Left cardiac atrium (tissue), 4 donors: ENCODE results near the gene PDZD2. TPM values are rescaled to one million over a fixed set of nuclear protein-coding genes. Genes with fewer than 3 reads are reported as not detected.
"Not testable (repeated sequence)": the region's sequence is repeated elsewhere in the genome, so short reads cannot be mapped to it uniquely, and the experiment has no call there.

Experiments
- ATAC-seq, 2 donors: fragments of 200-7000 bp; cut with Tn5 transposase; one replicate each; pipeline ENCODE4 v1.9.1; 2020; ENCODE audit warnings: mild to moderate bottlenecking in 2 of 2, moderate library complexity in 2 of 2
- DNase-seq: peaks from one replicate; pipeline ENCODE4 v3.0.0-alpha.2; 2020
- intact Hi-C, 2 donors: fragments of 100-400 bp; cut with DNase I; formaldehyde crosslinking; loops; one replicate each; pipeline versions ENCODE4 v1.14.1 to v1.15.1; 2022 to 2023
- total RNA-seq, 2 donors: library from RNA; stranded (reverse); fragmentation: NEBNext Ultra II Directional; extraction: Animal tissue kit (Norgen Biotek cat#: 25700); gene quantifications; one replicate each; pipeline ENCODE4 v1.2.1, GENCODE V29; 2021
- donor health status: DM: no; HTN: yes; CAD: no.
- donor health status: DM: no; HTN: yes; CAD: no; lungs with severe emphysema.
- donor health status: DM: yes; HTN: yes; CAD: no.
- donor health status: Dilated cardiomyopathy.

PDZD2 gene
- total RNA-seq, 2 donors from 2014 or later, result 66.2 to 77.3 TPM

GRCh38 chr5:32029261-32029660, 390.3 kb downstream of the PDZD2 start:
- no peak for ATAC-seq
- no peak for DNase-seq
- intact Hi-C loops, result no loop called here

DNA sequence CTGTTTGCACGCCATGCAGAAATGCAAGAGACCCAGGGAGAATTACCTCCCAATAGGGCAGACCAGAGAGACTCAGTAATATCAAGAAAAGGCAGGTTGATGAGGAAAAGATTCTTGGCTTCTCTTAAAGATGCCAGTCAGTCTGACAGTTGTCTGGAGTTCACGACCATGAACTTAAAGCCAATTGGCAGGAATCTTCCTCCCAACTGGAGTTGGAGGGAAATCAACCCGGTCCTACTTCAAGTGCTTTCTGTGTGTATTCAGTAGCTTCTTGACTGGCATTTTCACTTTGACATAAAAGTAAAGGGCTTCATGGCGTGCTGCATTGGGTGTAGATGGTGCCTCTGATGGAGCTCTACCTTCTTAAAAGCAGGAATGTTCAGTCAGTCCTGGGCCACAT, 390.9 kb downstream of the PDZD2 start:
- DNase-seq (no peak), ATAC-seq (no peak)
- intact Hi-C loops, result no loop called here

DNA sequence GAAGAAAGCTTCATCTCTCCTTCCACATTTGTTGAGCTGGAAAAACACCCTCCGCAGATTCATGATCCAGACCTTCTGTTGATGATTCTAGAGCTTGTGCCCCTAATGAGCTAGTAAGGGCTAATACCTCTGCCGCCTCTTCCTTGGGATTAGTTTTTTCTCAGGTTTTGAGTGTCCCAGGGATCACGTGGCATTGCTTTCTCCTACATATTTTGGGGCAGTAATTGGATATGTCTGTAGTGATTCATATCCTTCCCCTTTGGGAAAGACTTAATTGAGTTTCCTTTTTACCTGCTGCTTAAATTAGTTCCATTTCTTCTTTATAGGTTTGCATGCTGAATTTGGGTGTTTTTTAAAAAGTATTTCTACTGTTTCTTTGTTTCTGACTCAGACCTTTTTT, 391.3 kb downstream of the PDZD2 start:
- DNase-seq (no peak), ATAC-seq (no peak)
- intact Hi-C loops, result no loop called here

GRCh38 chr5:32030686-32031085, 391.8 kb downstream of the PDZD2 start:
- no peak for DNase-seq
- intact Hi-C loops, result no loop called here
- ATAC-seq, result no peak

DNA sequence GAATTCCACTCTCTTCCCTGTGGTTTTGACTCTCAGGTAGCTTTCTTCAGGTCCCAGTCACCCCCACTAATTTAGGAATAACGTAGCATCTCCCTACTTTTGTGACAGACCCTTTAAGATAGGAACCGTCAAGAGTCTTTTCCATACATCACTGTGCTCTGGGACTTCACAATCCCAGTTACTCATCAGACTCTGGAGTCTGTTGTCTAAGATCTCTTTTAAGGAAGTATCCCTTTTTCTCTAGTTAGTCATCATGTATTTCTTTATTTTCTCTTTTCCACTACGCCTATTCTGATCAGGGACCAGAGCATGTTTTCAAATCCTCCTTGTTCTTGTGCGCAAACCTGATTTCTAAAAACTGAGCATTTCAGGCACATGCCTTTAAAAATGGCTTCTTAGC, 392.2 kb downstream of the PDZD2 start:
- intact Hi-C loops, result no loop called here
- ATAC-seq, result no peak
- no peak for DNase-seq

DNA sequence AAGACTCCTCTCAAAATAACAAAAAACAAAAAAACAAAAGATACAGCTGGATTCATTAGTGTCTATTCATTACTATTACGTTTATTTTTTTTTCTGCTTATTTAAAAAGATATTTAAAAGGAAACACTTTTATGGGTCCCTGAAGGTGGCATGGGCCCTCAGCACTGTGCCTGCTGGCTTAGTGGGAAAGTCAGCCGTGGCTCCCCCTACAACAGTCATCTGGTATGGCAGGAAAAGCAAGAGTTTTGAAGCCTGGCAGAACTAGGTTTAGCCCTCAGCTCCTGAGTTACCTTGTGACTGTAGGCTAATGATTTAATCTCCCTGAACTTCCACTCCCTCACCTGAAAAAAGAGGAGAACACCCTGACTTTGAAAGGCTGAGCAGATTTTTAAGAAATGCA, 399.6 kb downstream of the PDZD2 start:
- no peak for ATAC-seq
- intact Hi-C loops, result no loop called here
- DNase-seq, result no peak

GRCh38 chr5:32039133-32039532, 400.2 kb downstream of the PDZD2 start:
- DNase-seq, ATAC-seq, intact Hi-C loops: not testable (repeated sequence)

GRCh38 chr5:32039601-32040000, 400.7 kb downstream of the PDZD2 start:
- intact Hi-C loops, DNase-seq, ATAC-seq: not testable (repeated sequence)

GRCh38 chr5:32040181-32040695, 401.3 kb downstream of the PDZD2 start:
- ATAC-seq, DNase-seq, intact Hi-C loops: not testable (repeated sequence)

- ATAC-seq (peak in 1 of 2 donors; percentile 37), DNase-seq (no peak)
- intact Hi-C loops, result no loop called here
Observed at GRCh38 chr5:32042551-32042961, 403.6 kb downstream of the PDZD2 start.

GRCh38 chr5:32043105-32043504, 404.2 kb downstream of the PDZD2 start:
- ATAC-seq (no peak), DNase-seq (no peak)
- intact Hi-C loops, result no loop called here

- intact Hi-C loops, result no loop called here
- ATAC-seq (peak in 1 of 2 donors; percentile 42), DNase-seq (no peak)
Observed at GRCh38 chr5:32044434-32044833, 405.5 kb downstream of the PDZD2 start.

DNA sequence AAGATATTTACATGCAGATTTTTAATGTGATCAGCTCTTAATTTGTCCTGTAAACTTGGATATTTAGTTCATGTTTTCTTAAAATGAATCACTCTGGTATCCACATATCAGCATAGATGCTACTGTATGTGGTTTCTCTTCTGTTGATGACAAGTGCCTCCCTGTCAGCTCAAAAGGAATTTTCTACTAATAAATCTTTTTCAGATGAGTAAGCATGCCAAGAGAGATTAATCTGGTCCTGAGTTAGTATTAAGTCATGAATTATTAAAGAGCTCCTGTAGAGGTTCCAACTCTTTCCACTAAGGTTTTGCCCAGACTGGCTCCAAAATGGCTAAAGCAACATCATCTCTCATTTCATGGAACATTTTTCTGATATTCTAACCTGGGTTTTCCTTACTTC, 406.0 kb downstream of the PDZD2 start:
- peak; percentile 12 to 84 for ATAC-seq

DNA sequence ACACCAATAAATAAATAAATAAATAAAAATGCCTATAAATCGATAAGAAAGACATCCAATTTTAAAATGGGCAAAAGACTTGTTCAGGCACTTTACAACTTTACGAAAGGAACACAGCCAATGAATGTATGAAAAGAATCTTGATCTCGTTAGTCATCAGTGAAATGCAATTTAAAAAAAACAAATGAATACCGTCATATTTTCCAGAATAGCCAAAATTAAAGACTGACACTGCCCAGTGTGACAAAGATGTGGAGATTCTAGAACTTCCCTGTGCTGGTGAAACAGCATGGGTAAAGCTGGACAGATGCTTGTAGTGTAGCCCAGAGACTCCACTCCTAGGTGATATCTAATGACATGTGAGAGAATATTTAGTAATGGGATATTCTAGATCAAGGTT, 408.1 kb downstream of the PDZD2 start:
- no peak for ATAC-seq
- intact Hi-C loops, result loop anchor here in 1 of 2 donors (2.0 kb wide), 1 partner anchor 14 kb away; no protein-coding TSS in a partner anchor
- no peak for DNase-seq

More for the DNA sequence above, 406.0 kb downstream of the PDZD2 start:
- DNase-seq, result no peak
- intact Hi-C loops, result no loop called here

DNA sequence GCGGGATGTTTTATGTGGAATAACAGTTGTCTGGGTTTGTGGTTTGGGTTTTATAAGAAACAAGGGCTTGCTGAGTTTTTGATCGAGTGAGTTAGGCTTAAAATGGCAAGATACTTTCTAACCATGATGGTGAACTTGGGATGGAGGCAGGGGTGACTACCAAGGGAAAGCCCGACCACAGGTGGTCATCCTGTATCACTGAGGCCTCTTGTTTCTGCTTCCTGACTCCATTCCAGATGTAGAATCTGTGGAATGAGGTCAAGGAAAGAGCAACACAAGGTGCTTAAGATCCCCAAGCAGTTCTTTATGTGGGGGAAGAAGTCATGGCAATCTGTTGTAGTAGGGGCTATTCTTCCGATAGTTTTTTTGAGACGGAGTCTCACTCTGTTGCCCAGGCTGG, 412.9 kb downstream of the PDZD2 start:
- DNase-seq (no peak), ATAC-seq (no peak)
- intact Hi-C loops, result no loop called here

- intact Hi-C loops, result no loop called here
- ATAC-seq (peak; percentile 24 to 80), DNase-seq (no peak)
Observed at GRCh38 chr5:32055891-32056866, 417.2 kb downstream of the PDZD2 start.

- ATAC-seq (no peak), DNase-seq (no peak)
- intact Hi-C loops, result no loop called here
Observed at GRCh38 chr5:32057187-32058096, 418.5 kb downstream of the PDZD2 start.

GRCh38 chr5:32058101-32058500, 419.2 kb downstream of the PDZD2 start:
- intact Hi-C loops, result no loop called here
- no peak for ATAC-seq
- DNase-seq, result no peak

DNA sequence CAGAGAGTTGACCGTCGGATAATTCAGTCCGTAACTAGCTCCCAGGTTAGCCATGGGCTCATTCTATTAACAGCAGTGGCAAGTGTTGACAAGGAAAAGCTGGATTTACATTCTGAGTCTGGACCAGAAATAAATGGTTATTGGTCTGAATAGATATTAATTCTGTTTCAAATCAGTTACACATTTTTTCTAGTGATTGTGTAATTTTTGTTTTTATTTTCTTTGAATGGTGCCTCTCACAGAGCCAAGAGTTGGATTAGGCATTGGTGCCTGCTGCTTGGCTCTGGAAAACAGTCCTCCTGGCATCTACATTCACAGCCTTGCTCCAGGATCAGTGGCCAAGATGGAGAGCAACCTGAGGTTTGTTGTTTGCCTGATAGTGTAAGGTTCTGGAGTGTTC, 420.1 kb downstream of the PDZD2 start:
- no peak for ATAC-seq
- intact Hi-C loops, result no loop called here
- DNase-seq, result no peak
